Gastrocnemius medialis (tissue), 4 donors: ENCODE results near the gene ADIG. TPM values are rescaled to one million over a fixed set of nuclear protein-coding genes. Genes with fewer than 3 reads are reported as not detected.

Experiments
- ATAC-seq, 2 donors: fragments of 150-250 bp; one replicate each; pipeline ENCODE4 v1.9.1; 2016
- DNase-seq, 2 donors: peaks; one replicate each; pipeline ENCODE4 v3.0.0-alpha.2; 2019
- H3K27ac ChIP-seq, 4 donors: fragments of 200-600 bp; sonication (generic); 1 replicate in 1 of 4; 2 replicates in 3 of 4; pipeline ENCODE4 v1.5.1; 2016 to 2018; ENCODE audit warnings: mild to moderate bottlenecking in 2 of 4, moderate library complexity in 1 of 4
- H3K27me3 ChIP-seq, 3 donors: fragments of 200-600 bp; sonication (generic) in 2 of 3; 1 replicate in 1 of 3; 2 replicates in 2 of 3; pipeline versions ENCODE4 v1.5.1 to v1.6.0; 2016 to 2019; ENCODE audit warnings: mild to moderate bottlenecking in 1 of 3, moderate library complexity in 1 of 3
- H3K36me3 ChIP-seq, 2 donors: fragments of 200-600 bp; sonication (generic) in 1 of 2; one replicate each; pipeline ENCODE4 v1.5.1; 2017 to 2018
- H3K4me1 ChIP-seq, 2 donors: fragments of 200-600 bp; sonication (generic) in 1 of 2; one replicate each; pipeline ENCODE4 v1.5.1; 2016 to 2017; ENCODE audit warnings: mild to moderate bottlenecking in 2 of 2
- H3K4me3 ChIP-seq, 4 donors: fragments of 200-600 bp; sonication (generic) in 3 of 4; 1 replicate in 1 of 4; 2 replicates in 3 of 4; pipeline ENCODE4 v1.5.1; 2016 to 2019; ENCODE audit warnings: mild to moderate bottlenecking in 2 of 4
- H3K9me3 ChIP-seq, 3 donors: fragments of 200-600 bp; sonication (generic) in 2 of 3; 1 replicate in 1 of 3; 2 replicates in 2 of 3; pipeline ENCODE4 v1.5.1; 2016 to 2019
- POLR2A ChIP-seq, 2 donors: fragments of 450-650 bp; IDR thresholded peaks; one replicate each; pipeline ENCODE4 v1.6.1; 2017; ENCODE audit warnings: antibody characterized with exemption in 2 of 2, mild to moderate bottlenecking in 2 of 2, moderate library complexity in 2 of 2
- in situ Hi-C, 4 donors: fragments of 200-750 bp; cut with MboI; loops; one replicate each; pipeline versions ENCODE4 v1.15.0 to v1.8.0; 2017; ENCODE audit warnings: low sequenced_read_pairs in 4 of 4
- intact Hi-C: fragments of 100-400 bp; cut with DNase I; formaldehyde crosslinking; loops from one replicate; pipeline ENCODE4 v1.15.1; 2023; ENCODE audit warnings: low total_unique reads
- total RNA-seq, 4 donors: library from RNA; depleted of rRNA; stranded (reverse); fragments of >200 nt; gene quantifications; one replicate each; pipeline versions ENCODE4 v1.1.0 to v1.2.3, GENCODE V29; 2016
- TF ChIP-seq, protein P1 (sequence below), 5 experiments: fragments of 450-650 bp in 3 of 5; fragments of 200-600 bp in 2 of 5; sonication (generic) in 2 of 5; IDR thresholded peaks in 4 of 5; conservative IDR thresholded peaks in 1 of 5; 1 replicate in 4 of 5; 2 replicates in 1 of 5; pipeline ENCODE4 v1.5.1; 2016 to 2019; ENCODE audit warnings: antibody characterized with exemption in 5 of 5, mild to moderate bottlenecking in 3 of 5, moderate library complexity in 3 of 5

The ADIG gene
- total RNA-seq, 4 donors from 2014 or later, result not detected

DNA sequence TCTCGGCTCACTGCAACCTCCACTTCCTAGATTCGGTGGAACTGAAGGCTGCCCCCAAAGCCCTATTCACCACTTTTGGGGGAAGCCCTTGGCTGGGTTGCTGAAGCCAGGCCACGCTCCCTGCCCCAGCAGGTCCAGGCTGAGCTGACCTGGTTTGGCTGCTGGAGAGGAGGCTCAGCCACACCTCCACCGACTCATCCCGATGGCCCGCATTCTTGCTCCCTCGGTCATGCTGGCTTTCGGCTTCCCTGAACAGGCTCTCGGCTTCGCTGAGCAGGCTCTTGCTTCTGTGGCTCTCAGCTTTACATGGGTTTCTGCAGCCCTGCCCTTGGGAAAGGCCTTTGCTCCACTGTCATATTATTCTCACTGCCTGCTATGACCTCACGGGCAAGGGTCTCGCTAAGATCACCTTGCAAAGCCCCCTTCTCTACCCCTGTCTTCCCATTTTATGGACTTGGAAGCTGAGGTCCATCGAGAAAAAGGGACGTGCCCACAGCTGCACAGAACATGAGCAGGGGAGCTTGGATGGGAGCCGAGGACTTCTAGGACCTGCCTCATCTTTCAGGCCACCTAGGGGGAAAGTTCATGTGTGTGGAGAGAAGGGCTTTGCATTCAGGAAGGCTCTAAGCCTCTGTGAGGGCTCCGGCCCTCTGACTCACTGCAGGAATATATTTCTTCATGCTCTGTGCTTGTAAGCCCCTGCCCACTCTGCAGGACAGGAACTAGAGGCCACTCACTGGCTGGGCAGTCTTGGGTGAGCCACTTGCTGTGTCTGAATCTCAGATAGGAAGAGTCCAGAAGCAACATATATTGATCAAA, 36.2 kb downstream of the ADIG start:
- Histone ChIP-seq H3K4me1 (no peaks in the 10 kb centered on the region), H3K27me3 (peaks cover 0 to 11% (median 2%) of the 10 kb centered on the region in 3 donors), H3K36me3 (no peaks in the 10 kb centered on the region), H3K4me3 (no peak overlapping the region), H3K9me3 (no peaks in the 10 kb centered on the region), H3K27ac (no peak overlapping the region)
- TF ChIP-seq, protein P1, sequence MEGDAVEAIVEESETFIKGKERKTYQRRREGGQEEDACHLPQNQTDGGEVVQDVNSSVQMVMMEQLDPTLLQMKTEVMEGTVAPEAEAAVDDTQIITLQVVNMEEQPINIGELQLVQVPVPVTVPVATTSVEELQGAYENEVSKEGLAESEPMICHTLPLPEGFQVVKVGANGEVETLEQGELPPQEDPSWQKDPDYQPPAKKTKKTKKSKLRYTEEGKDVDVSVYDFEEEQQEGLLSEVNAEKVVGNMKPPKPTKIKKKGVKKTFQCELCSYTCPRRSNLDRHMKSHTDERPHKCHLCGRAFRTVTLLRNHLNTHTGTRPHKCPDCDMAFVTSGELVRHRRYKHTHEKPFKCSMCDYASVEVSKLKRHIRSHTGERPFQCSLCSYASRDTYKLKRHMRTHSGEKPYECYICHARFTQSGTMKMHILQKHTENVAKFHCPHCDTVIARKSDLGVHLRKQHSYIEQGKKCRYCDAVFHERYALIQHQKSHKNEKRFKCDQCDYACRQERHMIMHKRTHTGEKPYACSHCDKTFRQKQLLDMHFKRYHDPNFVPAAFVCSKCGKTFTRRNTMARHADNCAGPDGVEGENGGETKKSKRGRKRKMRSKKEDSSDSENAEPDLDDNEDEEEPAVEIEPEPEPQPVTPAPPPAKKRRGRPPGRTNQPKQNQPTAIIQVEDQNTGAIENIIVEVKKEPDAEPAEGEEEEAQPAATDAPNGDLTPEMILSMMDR (IDR thresholded peaks at IDR 0.05 in 4 of 5, conservative IDR thresholded peaks at IDR 0.05 in 1 of 5), result no peak
- TF ChIP-seq POLR2A (IDR thresholded peaks at IDR 0.05), result no peak
- in situ Hi-C loops, result no loop called here
- intact Hi-C loops, result no loop called here
- DNase-seq (no peak), ATAC-seq (no peak)

DNA sequence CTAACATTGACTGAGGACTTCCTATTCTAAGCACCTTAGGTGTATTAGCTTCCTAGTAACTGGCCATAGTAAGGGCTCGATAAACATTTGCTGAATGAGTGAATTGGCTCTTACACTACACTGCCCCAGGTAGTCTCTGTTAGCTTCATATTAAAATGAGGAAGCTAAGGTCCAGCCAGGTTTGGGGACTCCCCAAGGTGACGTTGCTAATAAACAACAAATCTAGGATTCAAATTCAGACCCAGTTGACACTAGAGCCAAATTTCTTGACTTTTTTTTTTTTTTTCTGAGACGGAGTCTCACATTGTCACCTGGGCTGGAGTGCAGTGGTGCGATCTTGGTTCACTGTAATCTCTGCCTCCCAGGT, 36.8 kb downstream of the ADIG start:
- peaks cover 0 to 11% (median 2%) of the 10 kb centered on the region in 3 donors for H3K27me3 ChIP-seq
- no peak overlapping the region for H3K4me3 ChIP-seq
- H3K4me1 ChIP-seq, result no peaks in the 10 kb centered on the region
- H3K9me3 ChIP-seq, result no peaks in the 10 kb centered on the region
- in situ Hi-C loops (no loop called here), intact Hi-C loops (no loop called here)
- H3K36me3 ChIP-seq, result no peaks in the 10 kb centered on the region
- TF ChIP-seq POLR2A (IDR thresholded peaks at IDR 0.05), result no peak
- TF ChIP-seq, protein P1 (IDR thresholded peaks at IDR 0.05 in 4 of 5, conservative IDR thresholded peaks at IDR 0.05 in 1 of 5), result no peak
- H3K27ac ChIP-seq, result no peak overlapping the region
- no peak for ATAC-seq
- no peak for DNase-seq

DNA sequence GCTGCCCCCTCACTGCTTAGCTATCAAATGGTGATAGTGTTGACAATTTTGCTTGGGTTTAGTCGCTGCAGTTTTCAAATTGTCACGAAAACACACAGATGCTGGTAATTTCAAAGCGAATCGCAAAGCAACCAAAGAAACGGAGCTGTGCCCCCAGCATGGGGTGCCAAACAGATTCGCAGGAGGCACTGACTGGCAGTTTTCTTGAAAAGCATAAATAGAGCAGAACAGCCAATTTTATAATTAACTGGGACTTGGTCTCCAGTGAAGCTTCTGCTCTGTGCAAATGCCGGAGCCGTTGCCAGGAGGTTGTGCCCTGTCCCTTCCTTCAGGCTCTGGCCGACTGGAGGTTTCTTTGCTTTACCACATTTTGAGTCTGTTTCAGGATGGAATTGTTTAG, 39.4 kb downstream of the ADIG start:
- intact Hi-C loops (no loop called here), in situ Hi-C loops (no loop called here)
- DNase-seq (no peak), ATAC-seq (no peak)
- Histone ChIP-seq H3K9me3 (no peaks in the 10 kb centered on the region), H3K4me3 (no peak overlapping the region), H3K36me3 (no peaks in the 10 kb centered on the region), H3K27ac (no peak overlapping the region), H3K27me3 (peaks cover 0 to 11% (median 2%) of the 10 kb centered on the region in 3 donors), H3K4me1 (no peaks in the 10 kb centered on the region)
- TF ChIP-seq, protein P1 (IDR thresholded peaks at IDR 0.05 in 4 of 5, conservative IDR thresholded peaks at IDR 0.05 in 1 of 5), result no peak
- TF ChIP-seq POLR2A (IDR thresholded peaks at IDR 0.05), result no peak

DNA sequence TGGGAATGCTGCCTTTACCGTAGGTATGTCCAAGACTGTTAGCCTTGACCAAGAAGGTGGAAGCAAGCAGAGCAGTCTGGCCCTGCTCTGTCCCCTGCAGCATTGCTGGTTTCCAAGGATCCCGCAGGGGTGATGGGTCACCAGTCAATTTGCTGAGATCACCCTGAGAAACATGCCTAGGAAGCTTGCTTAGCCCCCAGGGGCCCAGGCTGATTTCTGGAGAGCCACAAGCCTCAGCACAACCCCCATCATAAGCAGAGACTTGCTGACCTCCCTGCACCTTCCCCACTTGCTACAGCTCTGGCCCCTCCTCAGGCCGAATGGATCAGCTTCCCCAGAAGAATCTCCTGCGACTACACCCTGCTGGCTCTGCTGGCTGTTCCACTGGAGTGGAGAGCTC, 42.1 kb downstream of the ADIG start:
- no peak overlapping the region for H3K4me3 ChIP-seq
- H3K36me3 ChIP-seq, result no peaks in the 10 kb centered on the region
- no peak for DNase-seq
- intact Hi-C loops, result no loop called here
- no peak overlapping the region for H3K27ac ChIP-seq
- H3K27me3 ChIP-seq, result peaks cover 0 to 11% (median 2%) of the 10 kb centered on the region in 3 donors
- H3K4me1 ChIP-seq, result no peaks in the 10 kb centered on the region
- in situ Hi-C loops, result no loop called here
- ATAC-seq, result no peak
- no peaks in the 10 kb centered on the region for H3K9me3 ChIP-seq
- no peak for TF ChIP-seq POLR2A (IDR thresholded peaks at IDR 0.05)
- TF ChIP-seq, protein P1 (IDR thresholded peaks at IDR 0.05 in 4 of 5, conservative IDR thresholded peaks at IDR 0.05 in 1 of 5), result no peak
